Epidermal melanocyte (primary cell): ENCODE data around the gene TAS1R3.

Experiments
- DNase-seq: peaks from one replicate; pipeline ENCODE4 v3.0.0; 2011; ENCODE audit warnings: low spot score; ENCODE audit not compliant: insufficient read length

The TAS1R3 gene

GRCh38 chr1:1331068-1331965 lies at the start of gene TAS1R3:
Gene TAS1R3, plus strand, starts transcription at chr1:1331280. Its CDS starts 66 bp downstream, at chr1:1331346.
- DNase-seq = peak; percentile 84

- no peak for DNase-seq
Observed at GRCh38 chr1:1281533-1282321, 49.4 kb upstream of the TAS1R3 start.

GRCh38 chr1:1282998-1283397 lies 48.1 kb upstream of the TAS1R3 start:
- no peak for DNase-seq

- DNase-seq = peak; percentile 57
Observed at GRCh38 chr1:1283821-1284220, 47.3 kb upstream of the TAS1R3 start.

GRCh38 chr1:1284221-1285101 lies 46.6 kb upstream of the TAS1R3 start:
- DNase-seq = no peak

GRCh38 chr1:1285102-1285571 lies 45.9 kb upstream of the TAS1R3 start:
- no peak for DNase-seq

- DNase-seq = no peak
Observed at GRCh38 chr1:1285611-1286311, 45.3 kb upstream of the TAS1R3 start.

GRCh38 chr1:1286313-1287261 lies 44.5 kb upstream of the TAS1R3 start:
- no peak for DNase-seq

- DNase-seq = no peak
Observed at GRCh38 chr1:1287288-1288110, 43.6 kb upstream of the TAS1R3 start.

GRCh38 chr1:1290238-1290731 lies 40.8 kb upstream of the TAS1R3 start:
- peak; percentile 76 for DNase-seq

- no peak for DNase-seq
Observed at GRCh38 chr1:1291023-1291528, 40.0 kb upstream of the TAS1R3 start.

GRCh38 chr1:1291548-1292441 lies 39.3 kb upstream of the TAS1R3 start:
- peak; percentile 71 for DNase-seq

GRCh38 chr1:1292442-1292779 lies 38.7 kb upstream of the TAS1R3 start:
- no peak for DNase-seq

- DNase-seq = no peak
Observed at GRCh38 chr1:1292851-1293250, 38.2 kb upstream of the TAS1R3 start.

GRCh38 chr1:1293263-1294249 lies 37.5 kb upstream of the TAS1R3 start:
- no peak for DNase-seq

GRCh38 chr1:1294250-1294890 lies 36.7 kb upstream of the TAS1R3 start:
- no peak for DNase-seq
